IMR-90 (cell line): ENCODE results near the gene MAPKAPK5. TPM values are rescaled to one million over a fixed set of nuclear protein-coding genes. Genes with fewer than 3 reads are reported as not detected.

Experiments used
- ATAC-seq: fragments of 200-7000 bp; cut with Tn5 transposase; 2 replicates; pipeline ENCODE4 v1.9.1; 2020; ENCODE audit warnings: low read depth, mild to moderate bottlenecking, moderate library complexity
- BruUV-seq: library from RNA; stranded (reverse); fragments of 400-500 nt; replicated peaks from 2 replicates; lab custom pipeline; 2021; lab: Mats Ljungman, UMichigan
- CTCF ChIA-PET: fragments of 300-600 bp; formaldehyde crosslinking; extraction: SDS; loops from one replicate; lab custom pipeline; 2021; ENCODE audit warnings: antibody characterized with exemption; lab: Yijun Ruan, JAX
- POLR2A ChIA-PET: fragments of 300-600 bp; sonication (Branson Sonifier 250); formaldehyde crosslinking; loops from one replicate; lab custom pipeline; 2022; ENCODE audit warnings: antibody characterized with exemption; ENCODE audit not compliant: unreplicated experiment; lab: Charles Lee
- DNase-seq: peaks from one replicate; pipeline ENCODE4 v3.0.0; 2013
- H2AFZ ChIP-seq: replicated peaks from 2 replicates; pipeline ENCODE3; 2013; ENCODE audit warnings: low read length, mild to moderate bottlenecking; ENCODE audit not compliant: poor library complexity
- H2AK5ac ChIP-seq: 2 replicates; pipeline ENCODE4 v1.6.1; 2013; ENCODE audit warnings: low read depth, low read length, inconsistent platforms
- H2AK9ac ChIP-seq: replicated peaks from 2 replicates; pipeline ENCODE3; 2013; ENCODE audit warnings: mild to moderate bottlenecking, low read depth, low read length, moderate library complexity; ENCODE audit not compliant: poor library complexity
- H2BK120ac ChIP-seq: 2 replicates; pipeline ENCODE4 v1.6.1; 2013; ENCODE audit warnings: low read depth, low read length, inconsistent platforms
- H2BK15ac ChIP-seq: 3 replicates; pipeline ENCODE4 v1.6.1; 2013; ENCODE audit warnings: low read depth, low read length, inconsistent platforms
- H2BK20ac ChIP-seq: 2 replicates; pipeline ENCODE4 v1.6.1; 2013; ENCODE audit warnings: low read depth, mild to moderate bottlenecking, inconsistent platforms, low read length, moderate library complexity
- H2BK5ac ChIP-seq: 2 replicates; pipeline ENCODE4 v1.6.1; 2013; ENCODE audit warnings: mild to moderate bottlenecking, low read depth, low read length, inconsistent platforms; ENCODE audit not compliant: poor library complexity, severe bottlenecking
- H3K14ac ChIP-seq: replicated peaks from 2 replicates; pipeline ENCODE4 v1.6.1; 2013; ENCODE audit warnings: low read depth, low read length, inconsistent platforms
- H3K18ac ChIP-seq: 2 replicates; pipeline ENCODE4 v1.6.1; 2013; ENCODE audit warnings: low read depth, low read length, control low read depth
- H3K23ac ChIP-seq: 2 replicates; pipeline ENCODE4 v1.6.1; 2013; ENCODE audit warnings: low read depth, low read length, inconsistent platforms
- H3K27ac ChIP-seq: 2 replicates; pipeline ENCODE4 v1.5.1; 2013; ENCODE audit warnings: mild to moderate bottlenecking, control low read depth, low read length; ENCODE audit not compliant: insufficient read depth
- H3K27me3 ChIP-seq: 2 replicates; pipeline ENCODE4 v1.6.1; 2013; ENCODE audit warnings: low read length; ENCODE audit not compliant: control insufficient read depth, insufficient read depth
- H3K36me3 ChIP-seq: 2 replicates; pipeline ENCODE4 v1.6.1; 2013; ENCODE audit warnings: low read length, mixed read lengths; ENCODE audit not compliant: control insufficient read depth, insufficient read depth
- H3K4ac ChIP-seq: 2 replicates; pipeline ENCODE4 v1.6.1; 2013; ENCODE audit warnings: low read depth, low read length, inconsistent platforms
- H3K4me1 ChIP-seq: 2 replicates; pipeline ENCODE4 v1.6.1; 2013; ENCODE audit warnings: low read length, mixed read lengths; ENCODE audit not compliant: control insufficient read depth, insufficient read depth
- H3K4me2 ChIP-seq: 2 replicates; pipeline ENCODE4 v1.6.1; 2013; ENCODE audit warnings: low read depth, mild to moderate bottlenecking, control low read depth, low read length, moderate library complexity
- H3K4me3 ChIP-seq: 2 replicates; pipeline ENCODE4 v1.5.1; 2013; ENCODE audit warnings: low read depth, mild to moderate bottlenecking, control low read depth, low read length, moderate library complexity; ENCODE audit not compliant: insufficient read depth
- H3K56ac ChIP-seq: 2 replicates; pipeline ENCODE4 v1.6.1; 2013; ENCODE audit warnings: low read length, inconsistent platforms; ENCODE audit not compliant: insufficient read depth; ENCODE audit errors: extremely low read depth
- H3K79me1 ChIP-seq, 2 experiments: 2 replicates each; pipeline ENCODE4 v1.6.1; 2013; ENCODE audit warnings: low read length in 2 of 2, inconsistent platforms in 1 of 2, low read depth in 1 of 2
- H3K9ac ChIP-seq: 2 replicates; pipeline ENCODE4 v1.6.1; 2013; ENCODE audit warnings: low read depth, low read length, control low read depth
- H3K9me1 ChIP-seq: 2 replicates; pipeline ENCODE4 v1.6.1; 2013; ENCODE audit warnings: low read length, inconsistent platforms; ENCODE audit not compliant: insufficient read depth
- H3K9me3 ChIP-seq: 2 replicates; pipeline ENCODE4 v1.6.1; 2013; ENCODE audit warnings: low read length; ENCODE audit not compliant: control insufficient read depth, insufficient read depth
- H4K20me1 ChIP-seq: 2 replicates; pipeline ENCODE4 v1.6.1; 2013; ENCODE audit warnings: low read length, inconsistent platforms; ENCODE audit not compliant: insufficient read depth
- H4K5ac ChIP-seq: 2 replicates; pipeline ENCODE4 v1.6.1; 2013; ENCODE audit warnings: mild to moderate bottlenecking, low read depth, low read length, control low read depth
- H4K8ac ChIP-seq, 2 experiments: 2 replicates each; pipeline ENCODE4 v1.6.1; 2013; ENCODE audit warnings: low read depth in 2 of 2, low read length in 2 of 2, control low read depth in 1 of 2, inconsistent platforms in 1 of 2
- H4K91ac ChIP-seq: 2 replicates; pipeline ENCODE4 v1.6.1; 2013; ENCODE audit warnings: low read depth, low read length, inconsistent platforms; ENCODE audit not compliant: insufficient read depth
- WGBS, 2 experiments: methylation state at CpG; one replicate each; pipeline versions ENCODE4 v1.1.5 to v1.1.7; 2013; ENCODE audit warnings: missing lambda C conversion rate in 2 of 2; ENCODE audit not compliant: insufficient read length in 1 of 2; ENCODE audit errors: extremely low coverage in 2 of 2; 5-methylcytosine and 5-hydroxymethylcytosine counted together
- dilution Hi-C: fragments of 300-500 bp; cut with HindIII; formaldehyde crosslinking; loops from one replicate; pipeline ENCODE4 v1.14.3; 2018; ENCODE audit warnings: low sequenced_read_pairs; ENCODE audit not compliant: unreplicated experiment
- in situ Hi-C: fragments of 300-500 bp; cut with MboI; formaldehyde crosslinking; loops from 3 replicates; pipeline ENCODE4 v1.14.3; 2019; ENCODE audit warnings: low sequenced_read_pairs, inconsistent platforms, mixed read lengths
- intact Hi-C: fragments of 100-400 bp; cut with micrococcal nuclease; formaldehyde crosslinking; loops from 2 replicates; pipeline ENCODE4 v1.10.0; 2022
- polyA plus RNA-seq, 3 experiments: library from polyadenylated mRNA; depleted of rRNA; stranded (reverse); fragments of >200 nt; gene quantifications; 2 replicates each; pipeline ENCODE4 v1.2.3, GENCODE V29; 2012; ENCODE audit warnings: low replicate concordance in 1 of 3
- total RNA-seq: library from RNA; depleted of rRNA; stranded (reverse); fragments of >200 nt; gene quantifications from 2 replicates; pipeline ENCODE4 v1.2.3, GENCODE V29; 2012
- TF ChIP-seq, protein P1 (sequence below): conservative IDR thresholded peaks from 2 replicates; pipeline ENCODE4 v1.5.1; 2012; ENCODE audit warnings: mild to moderate bottlenecking, low read depth, low read length, improper control_type of control experiment

The MAPKAPK5 gene
- total and polyA plus RNA-seq, 2 of the 4 experiments (the other 2 are of a cell fraction): 35.0 to 44.6 TPM

DNA sequence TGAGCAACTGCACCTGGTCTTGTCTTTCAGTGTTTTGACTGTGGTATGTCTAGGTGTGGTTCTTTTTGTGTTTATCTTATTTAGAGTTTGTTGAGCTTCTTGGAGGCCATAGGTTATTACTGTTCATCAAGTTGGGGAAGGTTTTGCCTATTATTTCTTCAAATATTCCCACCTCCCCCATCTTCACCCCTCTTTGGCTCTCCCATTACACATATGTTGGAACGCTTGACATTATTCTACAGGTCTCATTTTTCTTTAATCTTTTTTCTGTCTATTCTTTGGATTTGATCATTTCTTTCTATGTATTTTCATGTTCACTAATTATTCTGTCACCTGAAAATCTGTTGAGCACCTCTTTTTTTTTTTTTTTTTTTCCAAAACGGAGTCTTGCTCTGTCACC is 16.2 kb downstream of the MAPKAPK5 start:
- Histone ChIP-seq H2BK120ac (no peak overlapping the region), H3K27ac (no peak overlapping the region), H2AFZ (no peak overlapping the region), H4K5ac (no peak overlapping the region), H4K91ac (no peak overlapping the region), H3K14ac (no peak overlapping the region), H3K9me1 (peaks cover 7% of the 10 kb centered on the region; the same call in 1 of the 2 replicates), H3K4ac (no peak overlapping the region), H3K56ac (no peak overlapping the region), H4K8ac (no peak overlapping the region), H3K23ac (no peak overlapping the region), H3K9me3 (peaks cover 3% of the 10 kb centered on the region; the same call in 1 of the 2 replicates), H3K36me3 (peaks cover 7% of the 10 kb centered on the region), H2AK9ac (no peak overlapping the region), H3K27me3 (no peaks in the 10 kb centered on the region), H2AK5ac (no peak overlapping the region), H2BK15ac (no peak overlapping the region), H3K4me1 (no peaks in the 10 kb centered on the region), H3K9ac (no peak overlapping the region), H3K18ac (no peak overlapping the region), H4K20me1 (peaks cover 30% of the 10 kb centered on the region), H3K4me2 (no peak overlapping the region), H3K79me1 (peaks cover 13 to 42% of the 10 kb centered on the region in 2 experiments), H3K4me3 (no peak overlapping the region), H2BK5ac (no peak overlapping the region), H2BK20ac (no peak overlapping the region)
- POLR2A ChIA-PET: no interaction called here
- ATAC-seq (no peak), DNase-seq (no peak)
- BruUV-seq: no TSS peak
- CTCF ChIA-PET: no interaction called here
- intact Hi-C loops: no loop called here
- in situ Hi-C loops: no loop called here
- TF ChIP-seq, protein P1, sequence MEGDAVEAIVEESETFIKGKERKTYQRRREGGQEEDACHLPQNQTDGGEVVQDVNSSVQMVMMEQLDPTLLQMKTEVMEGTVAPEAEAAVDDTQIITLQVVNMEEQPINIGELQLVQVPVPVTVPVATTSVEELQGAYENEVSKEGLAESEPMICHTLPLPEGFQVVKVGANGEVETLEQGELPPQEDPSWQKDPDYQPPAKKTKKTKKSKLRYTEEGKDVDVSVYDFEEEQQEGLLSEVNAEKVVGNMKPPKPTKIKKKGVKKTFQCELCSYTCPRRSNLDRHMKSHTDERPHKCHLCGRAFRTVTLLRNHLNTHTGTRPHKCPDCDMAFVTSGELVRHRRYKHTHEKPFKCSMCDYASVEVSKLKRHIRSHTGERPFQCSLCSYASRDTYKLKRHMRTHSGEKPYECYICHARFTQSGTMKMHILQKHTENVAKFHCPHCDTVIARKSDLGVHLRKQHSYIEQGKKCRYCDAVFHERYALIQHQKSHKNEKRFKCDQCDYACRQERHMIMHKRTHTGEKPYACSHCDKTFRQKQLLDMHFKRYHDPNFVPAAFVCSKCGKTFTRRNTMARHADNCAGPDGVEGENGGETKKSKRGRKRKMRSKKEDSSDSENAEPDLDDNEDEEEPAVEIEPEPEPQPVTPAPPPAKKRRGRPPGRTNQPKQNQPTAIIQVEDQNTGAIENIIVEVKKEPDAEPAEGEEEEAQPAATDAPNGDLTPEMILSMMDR: no peak
- dilution Hi-C loops: no loop called here
- WGBS, 2 experiments: no CpG with 5 or more reads among the region's 2 CpGs
